ENCODE results near the gene RBM17. TPM values are rescaled to one million over a fixed set of nuclear protein-coding genes. Genes with fewer than 3 reads are reported as not detected.
"Not testable (repeated sequence)": the region's sequence is repeated elsewhere in the genome, so short reads cannot be mapped to it uniquely, and the experiment has no call there.

The RBM17 gene
- total RNA-seq, 1 experiment from 2014 or later = 133 TPM

- CTCF ChIA-PET = no interaction called here
- intact Hi-C loops (cut with micrococcal nuclease; ENCODE audit: unreplicated experiment) = no loop called here
- no peak for TF ChIP-seq CTCF (IDR thresholded peaks at IDR 0.05; ENCODE audit: unreplicated experiment)
- H3K36me3 Mint-ChIP-seq (ENCODE audit: insufficient read depth, unreplicated experiment) = no peaks in the 10 kb centered on the region
- BruUV-seq (replicated peaks) = no TSS peak
- no peak overlapping the region for H3K27ac Mint-ChIP-seq (ENCODE audit: unreplicated experiment)
- H3K9me3 Mint-ChIP-seq (ENCODE audit: low read depth, unreplicated experiment) = no peaks in the 10 kb centered on the region
- peaks cover 5% of the 10 kb centered on the region for H3K4me1 Mint-ChIP-seq (ENCODE audit: low read depth, unreplicated experiment)
- no peak for DNase-seq
- no peak overlapping the region for H3K4me3 Mint-ChIP-seq (ENCODE audit: low read depth, unreplicated experiment)
- H3K27me3 Mint-ChIP-seq (ENCODE audit: unreplicated experiment) = peaks cover 41% of the 10 kb centered on the region
Observed at GRCh38 chr10:6059506-6059905, 29.3 kb upstream of the RBM17 start.

GRCh38 chr10:6061056-6061455 is 27.8 kb upstream of the RBM17 start:
- H3K27ac Mint-ChIP-seq (ENCODE audit: unreplicated experiment) = no peak overlapping the region

GRCh38 chr10:6062101-6062771 is 26.6 kb upstream of the RBM17 start, which contains the start of gene IL2RA:
TSS of gene IL2RA (minus strand) at chr10:6062367. CDS start at chr10:6062151, 216 bp downstream.
- Mint-ChIP-seq H3K4me1 (ENCODE audit: low read depth, unreplicated experiment) (no peaks in the 10 kb centered on the region), H3K27me3 (ENCODE audit: unreplicated experiment) (peaks cover 49% of the 10 kb centered on the region), H3K36me3 (ENCODE audit: insufficient read depth, unreplicated experiment) (no peaks in the 10 kb centered on the region), H3K9me3 (ENCODE audit: low read depth, unreplicated experiment) (no peaks in the 10 kb centered on the region), H3K27ac (ENCODE audit: unreplicated experiment) (no peak within 1 kb of the TSS), H3K4me3 (ENCODE audit: low read depth, unreplicated experiment) (no peak within 1 kb of the TSS)
- no peak for TF ChIP-seq CTCF (IDR thresholded peaks at IDR 0.05; ENCODE audit: unreplicated experiment)
- BruUV-seq (replicated peaks) = no TSS peak
- intact Hi-C loops (cut with micrococcal nuclease; ENCODE audit: unreplicated experiment) = no loop called here
- no peak for DNase-seq
- CTCF ChIA-PET = interaction anchor here (0.7 kb wide), 1 partner anchor 21 kb away, joined by 3 read pairs; no protein-coding TSS in a partner anchor

More at GRCh38 chr10:6061056-6061455, 27.8 kb upstream of the RBM17 start:
- no TSS peak for BruUV-seq (replicated peaks)
- no peak for DNase-seq
- CTCF ChIA-PET = no interaction called here
- Mint-ChIP-seq H3K4me1 (ENCODE audit: low read depth, unreplicated experiment) (no peaks in the 10 kb centered on the region), H3K36me3 (ENCODE audit: insufficient read depth, unreplicated experiment) (no peaks in the 10 kb centered on the region), H3K9me3 (ENCODE audit: low read depth, unreplicated experiment) (no peaks in the 10 kb centered on the region), H3K4me3 (ENCODE audit: low read depth, unreplicated experiment) (no peak overlapping the region), H3K27me3 (ENCODE audit: unreplicated experiment) (peaks cover 47% of the 10 kb centered on the region)
- no peak for TF ChIP-seq CTCF (IDR thresholded peaks at IDR 0.05; ENCODE audit: unreplicated experiment)
- intact Hi-C loops (cut with micrococcal nuclease; ENCODE audit: unreplicated experiment) = no loop called here

- H3K4me1 Mint-ChIP-seq (ENCODE audit: low read depth, unreplicated experiment) = no peaks in the 10 kb centered on the region
- TF ChIP-seq CTCF (IDR thresholded peaks at IDR 0.05; ENCODE audit: unreplicated experiment) = no peak
- no peaks in the 10 kb centered on the region for H3K9me3 Mint-ChIP-seq (ENCODE audit: low read depth, unreplicated experiment)
- BruUV-seq (replicated peaks) = no TSS peak
- H3K36me3 Mint-ChIP-seq (ENCODE audit: insufficient read depth, unreplicated experiment) = no peaks in the 10 kb centered on the region
- no peak overlapping the region for H3K4me3 Mint-ChIP-seq (ENCODE audit: low read depth, unreplicated experiment)
- peaks cover 40% of the 10 kb centered on the region for H3K27me3 Mint-ChIP-seq (ENCODE audit: unreplicated experiment)
- no peak overlapping the region for H3K27ac Mint-ChIP-seq (ENCODE audit: unreplicated experiment)
- intact Hi-C loops (cut with micrococcal nuclease; ENCODE audit: unreplicated experiment) = no loop called here
- CTCF ChIA-PET = interaction anchor here (1.1 kb wide), 1 partner anchor 11 kb away, joined by 6 read pairs; no protein-coding TSS in a partner anchor
- DNase-seq = no peak
Observed at GRCh38 chr10:6064119-6064518, 24.7 kb upstream of the RBM17 start.

- intact Hi-C loops (cut with micrococcal nuclease; ENCODE audit: unreplicated experiment); H3K4me3 Mint-ChIP-seq (ENCODE audit: low read depth, unreplicated experiment); H3K9me3 Mint-ChIP-seq (ENCODE audit: low read depth, unreplicated experiment); DNase-seq; BruUV-seq (replicated peaks); H3K36me3 Mint-ChIP-seq (ENCODE audit: insufficient read depth, unreplicated experiment); H3K4me1 Mint-ChIP-seq (ENCODE audit: low read depth, unreplicated experiment); H3K27ac Mint-ChIP-seq (ENCODE audit: unreplicated experiment): not testable (repeated sequence)
- H3K27me3 Mint-ChIP-seq (ENCODE audit: unreplicated experiment) = peaks cover 36% of the 10 kb centered on the region
- CTCF ChIA-PET = interaction anchor here (1.1 kb wide), 1 partner anchor 11 kb away, joined by 6 read pairs; no protein-coding TSS in a partner anchor
Observed at GRCh38 chr10:6064726-6065125, 24.1 kb upstream of the RBM17 start.
